ENCODE results near the gene SIGLEC7. TPM values are rescaled to one million over a fixed set of nuclear protein-coding genes. Genes with fewer than 3 reads are reported as not detected.

SIGLEC7 gene
- polyA plus RNA-seq, 3 donors from 2014 or later: 108 to 213 (median 129) TPM

GRCh38 chr19:51122112-51122981 is 19.8 kb upstream of the SIGLEC7 start:
- Mint-ChIP-seq H3K36me3 (peaks cover 0 to 3% (median 0%) of the 10 kb centered on the region in 3 donors), H3K27ac (peak overlapping the region; percentile 89 to 98 (median 96)), H3K9me3 (no peaks in the 10 kb centered on the region), H3K4me3 (peak overlapping the region; percentile 76 to 89 (median 84)), H3K27me3 (ENCODE audit: low read depth in 3 of 3) (peaks cover 5 to 9% (median 9%) of the 10 kb centered on the region in 3 donors), H3K4me1 (peaks cover 74 to 81% of the 10 kb centered on the region in 2 donors)
- DNase-seq: peak in 1 of 3 donors; percentile 48

GRCh38 chr19:51123381-51123800 is 18.7 kb upstream of the SIGLEC7 start:
- H3K9me3 Mint-ChIP-seq: no peaks in the 10 kb centered on the region
- peaks cover 0 to 3% (median 0%) of the 10 kb centered on the region in 3 donors for H3K36me3 Mint-ChIP-seq
- peaks cover 85 to 90% of the 10 kb centered on the region in 2 donors for H3K4me1 Mint-ChIP-seq
- peaks cover 5 to 9% (median 7%) of the 10 kb centered on the region in 3 donors for H3K27me3 Mint-ChIP-seq (ENCODE audit: low read depth in 3 of 3)
- peak overlapping the region; percentile 76 to 89 (median 84) for H3K4me3 Mint-ChIP-seq
- peak overlapping the region; percentile 89 to 98 (median 96) for H3K27ac Mint-ChIP-seq
- DNase-seq: peak; percentile 83

GRCh38 chr19:51123802-51124201 is 18.3 kb upstream of the SIGLEC7 start:
- peak overlapping the region; percentile 89 to 98 (median 96) for H3K27ac Mint-ChIP-seq
- peak overlapping the region; percentile 76 to 89 (median 84) for H3K4me3 Mint-ChIP-seq
- no peak for DNase-seq
- H3K9me3 Mint-ChIP-seq: no peaks in the 10 kb centered on the region
- peaks cover 5 to 10% (median 7%) of the 10 kb centered on the region in 3 donors for H3K27me3 Mint-ChIP-seq (ENCODE audit: low read depth in 3 of 3)
- peaks cover 3 to 4% (median 3%) of the 10 kb centered on the region in 3 donors for H3K36me3 Mint-ChIP-seq
- H3K4me1 Mint-ChIP-seq: peaks cover 89 to 90% of the 10 kb centered on the region in 2 donors

GRCh38 chr19:51124216-51124615 is 17.9 kb upstream of the SIGLEC7 start:
- Mint-ChIP-seq H3K4me1 (peaks cover 89 to 90% of the 10 kb centered on the region in 2 donors), H3K27me3 (ENCODE audit: low read depth in 3 of 3) (peaks cover 5 to 10% (median 7%) of the 10 kb centered on the region in 3 donors), H3K27ac (peak overlapping the region; percentile 89 to 98 (median 96)), H3K4me3 (peak overlapping the region; percentile 76 to 89 (median 84)), H3K9me3 (no peaks in the 10 kb centered on the region), H3K36me3 (peaks cover 3 to 5% (median 4%) of the 10 kb centered on the region in 3 donors)
- DNase-seq: no peak

- Mint-ChIP-seq H3K4me1 (peaks cover 90% of the 10 kb centered on the region in 2 donors), H3K9me3 (no peaks in the 10 kb centered on the region), H3K36me3 (peaks cover 3 to 5% (median 4%) of the 10 kb centered on the region in 3 donors), H3K4me3 (peak within 1 kb of the TSS; percentile 76 to 89 (median 84)), H3K27me3 (ENCODE audit: low read depth in 3 of 3) (peaks cover 5 to 10% (median 7%) of the 10 kb centered on the region in 3 donors), H3K27ac (peak within 1 kb of the TSS; percentile 89 to 98 (median 97))
- DNase-seq: peak in 2 of 3 donors; percentile 46 to 50
Measured at GRCh38 chr19:51124729-51125128, 17.4 kb upstream of the SIGLEC7 start, which contains the start of gene SIGLEC9. TSS of gene SIGLEC9 (plus strand) at chr19:51124906. CDS start at chr19:51124975, 69 bp downstream.

- peaks cover 5 to 10% (median 7%) of the 10 kb centered on the region in 3 donors for H3K27me3 Mint-ChIP-seq (ENCODE audit: low read depth in 3 of 3)
- peaks cover 92 to 93% of the 10 kb centered on the region in 2 donors for H3K4me1 Mint-ChIP-seq
- H3K9me3 Mint-ChIP-seq: no peaks in the 10 kb centered on the region
- peak overlapping the region; percentile 89 to 98 (median 97) for H3K27ac Mint-ChIP-seq
- DNase-seq: no peak
- H3K36me3 Mint-ChIP-seq: peaks cover 5 to 9% (median 6%) of the 10 kb centered on the region in 3 donors
- peak overlapping the region; percentile 76 to 89 (median 84) for H3K4me3 Mint-ChIP-seq
Measured at GRCh38 chr19:51125421-51126075, 16.6 kb upstream of the SIGLEC7 start.

GRCh38 chr19:51127032-51127431 is 15.1 kb upstream of the SIGLEC7 start:
- Mint-ChIP-seq H3K4me3 (peak overlapping the region; percentile 76 to 89 (median 84)), H3K4me1 (peaks cover 94 to 95% of the 10 kb centered on the region in 2 donors), H3K36me3 (peaks cover 13 to 15% (median 14%) of the 10 kb centered on the region in 3 donors), H3K9me3 (no peaks in the 10 kb centered on the region), H3K27me3 (ENCODE audit: low read depth in 3 of 3) (peaks cover 7 to 13% (median 10%) of the 10 kb centered on the region in 3 donors), H3K27ac (peak overlapping the region; percentile 89 to 98 (median 97))
- DNase-seq: no peak

GRCh38 chr19:51127755-51128154 is 14.3 kb upstream of the SIGLEC7 start:
- Mint-ChIP-seq H3K4me1 (peaks cover 94 to 95% of the 10 kb centered on the region in 2 donors), H3K9me3 (no peaks in the 10 kb centered on the region)
- peak in 1 of 3 donors; percentile 20 for DNase-seq

GRCh38 chr19:51128227-51128626 is 13.9 kb upstream of the SIGLEC7 start:
- H3K9me3 Mint-ChIP-seq: no peaks in the 10 kb centered on the region
- peak overlapping the region; percentile 89 to 98 (median 97) for H3K27ac Mint-ChIP-seq
- peaks cover 3 to 12% (median 8%) of the 10 kb centered on the region in 3 donors for H3K27me3 Mint-ChIP-seq (ENCODE audit: low read depth in 3 of 3)
- DNase-seq: no peak
- peak overlapping the region; percentile 76 to 89 (median 84) for H3K4me3 Mint-ChIP-seq
- peaks cover 94% of the 10 kb centered on the region in 2 donors for H3K4me1 Mint-ChIP-seq
- peaks cover 13 to 15% (median 15%) of the 10 kb centered on the region in 3 donors for H3K36me3 Mint-ChIP-seq

More at GRCh38 chr19:51127755-51128154, 14.3 kb upstream of the SIGLEC7 start:
- Mint-ChIP-seq H3K27ac (peak overlapping the region; percentile 89 to 98 (median 97)), H3K27me3 (ENCODE audit: low read depth in 3 of 3) (peaks cover 5 to 12% (median 8%) of the 10 kb centered on the region in 3 donors), H3K36me3 (peaks cover 13 to 15% (median 15%) of the 10 kb centered on the region in 3 donors), H3K4me3 (peak overlapping the region; percentile 76 to 89 (median 84))

- H3K9me3 Mint-ChIP-seq: peaks cover 0 to 1% (median 0%) of the 10 kb centered on the region in 6 donors
- DNase-seq: no peak
- H3K4me3 Mint-ChIP-seq: peak overlapping the region; percentile 66 to 89 (median 78)
- peaks cover 88 to 93% of the 10 kb centered on the region in 2 donors for H3K4me1 Mint-ChIP-seq
- H3K36me3 Mint-ChIP-seq: peaks cover 13 to 15% (median 15%) of the 10 kb centered on the region in 3 donors
- peak overlapping the region; percentile 88 to 98 (median 96) for H3K27ac Mint-ChIP-seq
- peaks cover 0 to 8% (median 5%) of the 10 kb centered on the region in 3 donors for H3K27me3 Mint-ChIP-seq (ENCODE audit: low read depth in 3 of 3)
Measured at GRCh38 chr19:51129716-51130115, 12.4 kb upstream of the SIGLEC7 start.

GRCh38 chr19:51131780-51132680 is 10.1 kb upstream of the SIGLEC7 start:
- peak overlapping the region; percentile 84 to 92 (median 87) for H3K4me3 Mint-ChIP-seq
- peaks cover 3 to 19% (median 5%) of the 10 kb centered on the region in 3 donors for H3K27me3 Mint-ChIP-seq (ENCODE audit: low read depth in 3 of 3)
- H3K27ac Mint-ChIP-seq: peak overlapping the region; percentile 92 to 98 (median 96)
- H3K9me3 Mint-ChIP-seq: peaks cover 0 to 1% (median 0%) of the 10 kb centered on the region in 6 donors
- peaks cover 14 to 15% (median 15%) of the 10 kb centered on the region in 3 donors for H3K36me3 Mint-ChIP-seq
- DNase-seq: peak; percentile 74 to 77 (median 76)
- H3K4me1 Mint-ChIP-seq: peaks cover 91 to 97% of the 10 kb centered on the region in 2 donors

- peak in 2 of 3 donors; percentile 45 to 51 for DNase-seq
- Mint-ChIP-seq H3K27ac (peak overlapping the region; percentile 79 to 92 (median 88)), H3K4me3 (peak overlapping the region; percentile 51 to 81 (median 71))
Measured at GRCh38 chr19:51135004-51135403, 7.1 kb upstream of the SIGLEC7 start.

More at GRCh38 chr19:51135004-51135403, 7.1 kb upstream of the SIGLEC7 start:
- Mint-ChIP-seq H3K27me3 (ENCODE audit: low read depth in 3 of 3) (peaks cover 5 to 17% (median 7%) of the 10 kb centered on the region in 3 donors), H3K4me1 (peaks cover 89 to 96% of the 10 kb centered on the region in 2 donors), H3K36me3 (peaks cover 11 to 20% (median 17%) of the 10 kb centered on the region in 3 donors), H3K9me3 (peaks cover 0 to 1% (median 0%) of the 10 kb centered on the region in 6 donors)

Data from immature natural killer cell (primary cell).